NCI-H1436 (cell line): ENCODE data around the gene TIAM1.

Experiments
- DNase-seq: peaks from one replicate; lab custom pipeline; 2025; lab: John Stamatoyannopoulos, UW

The TIAM1 gene

DNA sequence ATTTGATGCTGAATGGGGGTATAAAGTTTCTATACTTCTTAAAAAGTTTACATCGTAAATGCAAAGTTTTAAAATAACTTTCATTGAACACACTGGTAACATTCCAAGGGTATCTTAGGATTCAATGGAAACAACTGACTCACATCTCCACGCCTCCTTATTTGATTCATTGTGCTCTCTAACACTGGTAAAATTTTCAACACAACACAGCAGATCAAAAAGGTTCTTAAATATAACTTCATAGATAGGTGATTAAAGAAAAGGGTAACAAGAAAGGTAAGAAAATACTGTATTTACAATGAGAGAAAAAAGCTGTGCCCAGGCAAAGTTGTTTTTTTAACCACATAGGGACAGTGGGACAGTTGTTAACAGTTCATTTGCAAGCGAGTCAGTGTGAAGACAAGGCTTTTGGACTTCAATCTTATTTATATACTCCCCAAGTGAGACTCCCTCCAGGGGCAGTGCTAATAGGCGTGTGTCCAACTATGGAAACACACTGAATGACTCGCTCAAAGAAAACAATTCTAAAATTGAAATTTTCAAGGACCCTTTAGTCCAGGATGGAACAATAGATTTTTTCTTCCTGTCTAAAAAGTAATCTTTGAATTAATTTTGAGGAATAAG is 140.5 kb downstream of the TIAM1 start:
- DNase-seq: no peak

DNA sequence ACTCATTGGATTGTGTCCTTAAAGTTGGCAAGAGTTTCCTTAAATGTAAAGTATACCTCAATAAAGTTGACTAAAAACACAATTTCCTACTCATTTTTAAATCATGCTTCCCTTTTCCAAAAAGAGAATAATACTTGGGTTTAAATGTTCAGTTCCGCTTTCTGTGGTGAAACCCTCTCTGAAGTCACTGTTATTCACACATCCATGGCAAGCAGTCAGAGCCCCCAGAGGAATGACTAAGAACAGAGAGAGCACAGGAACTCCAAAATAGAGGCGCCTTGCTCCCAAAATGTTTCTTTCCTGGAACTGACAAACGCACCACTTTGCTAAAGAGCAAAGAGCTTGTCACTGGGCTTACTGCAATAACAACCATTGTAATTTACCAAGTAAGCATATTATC is 142.5 kb downstream of the TIAM1 start:
- no peak for DNase-seq

DNA sequence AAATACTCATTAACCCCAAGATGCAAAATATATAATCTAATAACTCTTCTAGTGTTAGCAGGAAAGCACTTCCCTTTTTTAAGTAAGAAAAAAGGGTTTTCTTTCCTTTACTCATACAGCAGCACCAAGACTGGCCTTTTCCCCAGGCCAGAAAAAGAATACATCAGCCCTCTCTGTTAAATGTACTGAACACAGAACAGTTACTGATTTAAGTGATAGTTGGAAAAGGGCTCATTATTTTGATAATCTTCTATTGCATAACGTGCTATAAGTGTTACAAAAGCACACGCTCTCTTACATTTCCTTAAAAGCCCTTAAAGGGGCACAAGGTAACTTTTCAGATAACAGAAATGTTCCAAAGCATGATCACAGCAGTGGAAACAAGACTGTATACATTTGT is 142.9 kb downstream of the TIAM1 start:
- DNase-seq: no peak

DNA sequence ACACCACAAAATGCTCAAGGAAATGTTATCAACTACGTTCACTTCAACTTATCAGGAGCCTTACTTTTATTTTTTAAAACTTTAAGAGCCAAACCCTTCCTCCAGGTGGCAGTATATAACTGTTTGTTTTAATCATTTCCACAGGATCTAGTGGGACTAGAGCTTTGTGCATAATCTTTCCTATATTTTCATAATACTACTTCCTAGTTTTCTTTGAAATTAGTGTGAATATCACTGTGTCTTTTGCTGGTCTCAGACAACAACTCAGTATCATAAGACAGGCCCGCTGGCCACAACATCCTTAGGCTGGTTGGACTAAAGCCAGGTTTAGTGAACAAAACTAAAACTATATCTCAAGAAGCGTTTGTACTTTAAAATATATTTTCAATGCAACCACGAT is 145.5 kb downstream of the TIAM1 start:
- DNase-seq: peak; percentile 43

DNA sequence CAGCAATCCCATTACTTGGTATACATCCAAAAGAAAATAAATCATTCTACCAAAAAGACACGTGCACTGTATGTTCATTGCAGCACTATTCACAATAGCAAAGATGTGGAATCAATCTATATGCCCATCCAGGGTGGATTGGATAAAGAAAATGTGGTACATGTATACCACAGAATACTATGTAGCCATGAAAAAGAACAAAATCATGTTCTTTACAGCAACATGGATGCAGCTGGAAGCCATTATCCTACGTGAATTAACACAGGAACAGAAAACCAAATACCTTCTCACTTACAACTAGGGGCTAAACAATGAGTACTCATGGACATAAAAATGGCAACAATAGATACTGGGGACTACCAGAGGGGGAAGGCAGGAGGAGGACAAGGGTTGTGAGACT is 147.3 kb downstream of the TIAM1 start:
- DNase-seq: no peak

DNA sequence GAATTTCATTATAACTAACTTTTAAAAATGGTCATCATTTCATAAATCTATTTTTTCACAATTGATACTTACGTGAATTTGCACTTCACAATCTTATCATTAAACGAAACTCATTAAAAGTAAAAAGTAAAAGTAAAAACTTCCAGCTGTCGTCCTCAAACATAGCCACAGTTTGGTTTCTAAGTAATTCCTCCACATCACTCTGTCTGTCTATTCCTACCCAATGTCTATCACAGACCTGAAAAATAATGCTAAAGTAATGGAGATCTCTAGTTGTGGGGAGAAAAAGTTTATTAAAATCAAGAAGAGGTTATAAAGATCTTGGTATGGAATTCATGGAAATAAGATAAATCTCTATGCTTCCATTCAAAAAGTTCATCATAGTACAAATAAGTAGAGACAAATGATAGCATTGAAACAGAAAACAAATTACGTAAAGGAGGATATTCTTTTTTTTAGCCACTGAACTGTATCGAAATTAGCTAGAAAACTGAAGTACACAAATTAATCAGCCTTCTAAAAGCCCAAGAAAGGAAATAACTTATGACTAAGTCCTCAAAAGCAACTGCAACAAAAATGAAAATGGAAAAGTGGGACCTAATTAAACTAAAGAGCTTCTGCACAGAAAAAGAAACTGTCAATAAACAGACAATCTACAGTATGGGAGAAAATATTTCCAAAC is 148.6 kb downstream of the TIAM1 start:
- DNase-seq: no peak

DNA sequence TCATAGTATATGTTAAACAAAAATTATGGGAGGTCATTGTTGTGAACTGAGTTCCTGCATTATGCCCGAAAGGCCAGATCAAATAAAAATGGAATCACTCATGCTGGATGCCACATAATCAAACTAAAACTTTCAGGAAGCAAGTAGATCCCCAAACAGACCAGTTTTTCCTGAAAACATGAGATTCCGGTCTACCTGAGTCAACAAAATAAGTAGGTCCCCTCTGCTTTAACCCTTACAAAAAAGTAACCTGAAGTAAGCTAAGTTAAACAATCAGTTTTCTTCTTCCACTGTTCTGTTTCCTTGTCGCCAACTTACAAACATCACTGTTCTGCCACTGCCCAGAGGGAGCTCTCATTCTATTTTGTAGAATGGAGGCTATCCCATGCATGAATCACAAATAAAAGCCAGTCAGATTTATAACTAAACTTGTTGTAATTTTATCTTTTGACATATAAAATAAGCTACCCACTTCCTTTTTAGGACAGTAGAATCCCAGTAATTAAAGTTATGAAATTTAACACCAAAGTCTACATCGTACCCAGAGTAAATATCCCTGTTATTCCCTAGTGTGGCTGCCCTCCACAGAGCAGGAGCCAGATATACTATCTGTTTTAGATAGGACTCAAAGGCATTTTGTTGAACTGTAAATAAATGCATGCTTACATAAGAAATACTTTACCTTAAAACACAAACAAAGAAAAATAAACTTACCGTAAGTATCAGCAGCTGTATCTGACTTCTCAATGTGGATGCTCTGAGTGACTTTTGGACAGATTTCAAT is 149.4 kb downstream of the TIAM1 start:
- DNase-seq: no peak

DNA sequence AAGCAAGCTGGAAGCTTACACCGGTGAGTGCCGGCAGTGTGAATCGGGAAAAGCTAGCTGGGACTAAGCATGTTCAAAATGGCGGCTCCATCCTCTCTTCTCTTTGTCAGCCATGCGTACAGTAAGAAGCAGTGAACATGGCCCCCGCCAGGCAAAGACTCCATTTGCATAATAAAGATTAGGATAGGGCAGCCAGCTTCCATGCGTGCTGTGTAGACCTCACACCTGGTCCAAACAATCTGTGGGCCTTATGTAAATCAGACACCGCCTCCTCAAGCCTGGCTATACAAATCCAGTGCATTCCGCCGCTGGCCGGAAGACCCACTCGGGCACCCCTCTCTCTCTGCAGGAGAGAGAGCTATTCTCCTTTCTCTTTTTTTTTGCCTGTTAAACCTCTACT is 150.3 kb downstream of the TIAM1 start:
- DNase-seq: no peak

DNA sequence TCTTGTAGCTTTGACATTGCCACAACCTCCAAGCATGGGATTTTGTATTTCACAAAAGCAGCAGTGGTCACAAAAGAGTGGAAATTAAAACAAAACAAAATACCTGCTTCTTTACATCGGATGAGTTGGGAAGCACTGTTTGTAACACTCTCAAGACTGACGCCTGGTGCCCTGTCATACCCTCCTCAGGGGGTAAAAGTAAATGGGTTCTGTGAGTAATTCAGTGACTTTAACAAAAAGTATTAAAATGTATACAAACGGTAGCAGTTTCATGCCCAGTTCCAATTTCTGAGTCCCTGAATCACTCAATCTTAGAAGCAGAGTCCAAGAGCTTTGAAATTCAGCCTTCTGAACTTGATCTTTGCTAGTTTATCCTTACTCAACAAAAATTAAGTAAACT is 152.5 kb downstream of the TIAM1 start:
- no peak for DNase-seq

DNA sequence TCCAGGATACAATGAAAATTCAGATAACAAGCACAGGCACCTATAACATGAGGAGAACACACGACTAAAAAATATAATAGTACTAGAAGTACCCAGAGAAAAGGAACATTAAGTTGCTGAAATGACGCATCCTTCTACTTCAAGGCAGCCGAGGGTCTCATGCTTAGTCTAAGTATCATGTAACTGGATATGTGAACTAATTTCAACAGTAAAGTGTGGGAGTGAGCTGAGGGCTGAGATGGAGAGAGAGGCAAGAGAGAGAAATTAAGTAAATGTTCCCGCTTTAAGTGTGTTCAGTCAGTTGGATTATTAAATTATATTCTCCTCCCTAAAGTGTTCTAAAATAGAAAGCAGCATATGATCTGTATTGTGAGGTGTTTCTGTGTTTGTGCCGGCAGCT is 153.5 kb downstream of the TIAM1 start:
- no peak for DNase-seq

DNA sequence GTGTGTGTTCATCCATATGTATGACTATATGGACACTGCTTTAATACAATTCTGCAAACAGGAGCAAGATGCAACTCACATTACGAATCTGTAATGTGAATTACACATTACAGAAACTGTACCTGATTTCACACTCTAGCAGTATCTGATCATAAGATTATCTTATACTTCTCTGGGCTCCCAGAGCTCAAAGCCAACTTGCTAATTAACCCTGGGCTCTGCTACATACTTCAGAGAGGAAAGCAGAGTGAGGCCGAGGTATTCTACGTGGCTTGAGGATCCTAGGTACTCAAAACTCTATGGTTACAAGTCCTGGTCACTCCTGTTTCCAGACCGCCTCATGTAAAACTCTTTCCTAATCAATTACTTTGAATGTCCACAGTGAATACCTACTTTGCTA is 156.6 kb downstream of the TIAM1 start:
- DNase-seq: no peak

DNA sequence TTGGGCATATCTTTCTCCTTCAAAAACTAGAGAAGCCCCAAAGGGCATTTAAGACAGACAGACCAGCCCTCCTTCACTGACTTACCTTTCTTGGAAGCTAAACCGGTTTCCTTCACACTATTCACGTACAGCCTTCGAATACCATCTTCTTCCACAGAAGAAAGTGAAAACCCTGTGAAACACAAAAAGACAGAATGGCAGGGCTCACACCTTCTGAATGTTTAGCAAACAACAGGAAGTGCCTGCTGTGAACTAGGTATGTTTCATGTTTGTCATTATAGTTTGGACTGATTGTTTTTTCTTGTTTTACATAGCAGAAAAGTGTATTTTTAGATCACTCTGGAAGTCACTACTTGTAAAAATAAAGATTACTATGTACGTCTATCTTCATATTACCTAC is 157.1 kb downstream of the TIAM1 start:
- no peak for DNase-seq

DNA sequence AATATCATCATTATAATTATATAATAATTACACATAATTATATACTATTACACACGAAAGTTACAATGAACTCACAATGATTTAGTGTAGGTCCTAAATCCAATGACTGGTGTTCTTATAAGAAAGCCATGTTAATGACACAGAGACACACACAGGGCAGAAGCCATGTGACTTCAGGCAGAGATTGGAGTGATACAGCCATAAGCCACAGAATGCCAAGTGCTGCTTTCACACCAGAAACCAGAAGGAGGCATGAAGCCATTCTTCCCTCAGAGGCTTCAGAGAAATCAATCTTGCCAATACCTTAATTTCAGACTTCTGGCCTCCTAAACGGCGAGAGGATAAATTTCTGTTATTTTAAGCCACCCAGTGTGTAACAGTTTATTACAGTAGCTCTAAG is 158.4 kb downstream of the TIAM1 start:
- DNase-seq: no peak

DNA sequence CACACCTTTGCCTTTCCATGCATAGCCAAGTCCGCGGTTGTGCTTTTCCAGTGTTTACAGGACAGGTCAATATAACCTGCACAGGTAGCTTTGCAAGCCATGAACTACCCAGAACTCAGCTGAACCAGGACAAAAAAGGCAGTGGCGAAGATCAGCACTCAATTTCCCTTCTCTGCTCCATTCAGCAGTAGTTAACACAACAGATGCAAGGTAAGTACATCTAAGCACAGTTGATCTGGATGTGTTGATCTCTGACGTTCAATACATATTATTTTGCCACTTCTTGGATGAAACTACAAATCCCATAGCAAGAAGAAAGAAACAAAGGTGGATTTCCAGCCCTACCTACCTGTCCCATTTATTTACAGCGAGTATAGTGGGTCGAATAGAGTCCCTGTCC is 159.2 kb downstream of the TIAM1 start:
- DNase-seq: no peak

DNA sequence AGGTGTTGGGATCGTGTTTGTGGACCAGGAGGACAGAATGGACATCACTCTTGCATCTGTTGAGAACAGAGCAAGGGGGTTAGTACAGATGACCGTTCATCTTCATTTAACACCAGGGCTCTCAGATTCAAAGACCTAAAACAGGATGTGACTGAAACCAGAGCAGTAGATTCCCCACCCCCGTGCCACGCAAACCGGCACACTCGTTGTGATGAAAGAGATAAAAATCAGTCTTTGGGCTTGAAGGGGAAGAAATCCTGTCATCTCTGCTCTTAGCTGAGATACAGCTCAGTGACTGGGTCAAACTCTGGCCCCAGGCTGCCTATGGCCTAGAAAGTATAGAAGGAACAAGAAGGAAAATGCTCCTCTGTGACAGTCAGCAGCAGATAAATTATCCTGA is 159.6 kb downstream of the TIAM1 start:
- DNase-seq: no peak

DNA sequence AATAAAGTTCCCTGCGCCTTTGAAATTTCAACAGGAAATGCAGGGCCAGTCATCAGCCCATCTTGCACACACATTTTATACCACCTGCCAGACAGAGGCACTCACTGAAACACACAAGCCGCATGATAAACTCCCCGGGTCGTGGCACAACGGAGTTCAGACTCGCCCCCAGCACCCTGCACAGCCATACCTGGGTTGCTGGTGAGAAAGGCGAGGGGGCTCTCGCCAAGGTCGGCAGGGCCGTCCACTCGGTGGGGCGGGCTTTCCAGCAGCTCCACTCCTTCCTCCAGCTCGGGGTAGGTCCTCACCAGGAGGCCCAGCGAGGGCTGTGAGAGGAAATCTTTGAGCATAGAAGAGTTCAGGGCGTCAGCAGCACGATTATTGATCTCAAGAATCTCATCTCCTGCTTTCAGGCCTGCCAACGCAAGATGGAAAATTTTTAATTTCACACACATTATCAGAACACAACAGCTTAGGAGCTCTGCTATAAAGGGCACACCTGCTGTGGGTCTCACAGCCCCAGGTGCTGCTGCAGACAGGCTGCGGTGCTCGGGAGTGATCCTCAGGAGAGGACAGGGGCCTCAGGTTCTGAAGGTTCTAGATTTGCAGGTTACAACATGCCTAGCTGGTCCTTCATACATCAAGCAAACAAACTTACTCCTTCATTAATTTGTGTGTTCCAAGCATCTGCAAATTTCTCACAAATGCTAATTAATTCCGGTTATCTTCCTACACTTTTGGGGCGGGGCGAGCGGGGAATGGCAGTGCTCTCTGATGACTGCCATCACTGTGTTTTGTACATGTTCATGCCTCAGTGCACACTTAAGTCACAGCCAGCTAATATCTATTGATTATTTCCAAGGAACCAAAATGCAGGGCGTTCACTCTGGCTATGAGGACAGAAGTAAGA is 161.6 kb downstream of the TIAM1 start:
- DNase-seq: no peak

DNA sequence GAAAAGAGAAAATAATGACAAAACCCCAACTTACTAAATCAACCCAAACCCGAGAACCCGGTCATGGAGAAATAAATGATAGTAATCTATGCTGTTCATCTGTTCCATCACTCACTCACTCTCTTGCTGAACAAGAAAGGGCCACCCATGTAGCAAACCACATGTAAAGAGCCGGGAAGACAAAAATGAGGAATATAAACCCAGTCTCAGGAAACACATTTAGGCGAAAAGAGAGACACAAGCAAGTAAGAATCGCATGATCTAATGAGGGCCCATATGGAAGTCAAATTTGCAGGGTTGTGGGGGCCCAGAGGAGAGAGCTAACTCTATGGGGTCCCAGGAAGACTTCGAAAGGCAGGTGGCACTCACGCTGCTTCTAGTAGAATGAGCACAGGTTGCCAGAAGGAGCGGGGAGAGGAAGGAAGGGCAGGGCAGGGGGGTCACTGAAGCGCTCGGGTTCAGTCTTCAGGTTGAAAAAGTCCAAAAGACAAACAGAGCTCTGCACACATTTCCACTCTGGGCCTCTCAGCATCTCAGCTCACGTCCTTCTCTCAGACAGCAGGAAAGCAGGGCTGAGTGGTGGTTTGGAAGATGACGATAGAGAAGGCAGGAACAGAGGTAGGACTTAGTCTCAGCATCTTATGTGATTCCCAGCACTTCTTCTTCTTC is 162.8 kb downstream of the TIAM1 start:
- DNase-seq: no peak

DNA sequence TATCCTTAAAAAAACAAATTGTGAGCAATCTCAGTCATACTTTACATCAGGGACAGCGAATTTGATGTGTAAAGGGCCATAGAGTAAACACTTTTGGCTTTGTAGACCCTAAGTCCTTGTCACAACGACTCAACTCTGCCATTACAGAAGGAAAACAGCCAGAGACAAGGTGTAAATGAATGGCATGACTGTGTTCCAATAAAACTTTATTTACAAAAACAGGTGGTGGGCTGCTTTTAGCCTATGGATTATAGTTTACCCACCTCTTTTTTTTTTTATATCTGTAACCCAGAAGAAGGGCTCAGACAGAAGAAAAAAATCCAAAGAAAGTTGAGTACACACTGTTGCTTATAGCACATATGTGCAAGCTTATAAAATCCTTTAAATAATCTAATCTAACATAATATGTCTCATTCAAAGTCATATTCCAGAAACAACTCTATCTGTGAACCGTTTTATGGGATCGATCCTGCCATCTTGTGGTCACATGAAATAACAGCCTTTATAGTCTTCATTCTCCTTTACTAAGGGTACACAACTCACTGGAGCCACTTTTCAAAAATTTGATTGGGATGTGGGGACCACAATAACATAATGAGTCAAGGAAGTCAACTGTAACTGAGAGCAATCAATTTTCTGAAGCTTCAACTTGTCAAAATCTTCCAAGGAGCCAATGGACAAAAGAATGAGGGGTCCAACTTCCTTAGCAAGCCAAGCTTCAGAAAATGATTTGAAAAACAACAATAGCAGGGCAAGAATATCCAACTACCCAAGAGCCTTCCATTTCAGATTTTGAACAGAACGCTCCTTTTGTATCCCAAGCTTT is 163.6 kb downstream of the TIAM1 start:
- DNase-seq: peak; percentile 9

DNA sequence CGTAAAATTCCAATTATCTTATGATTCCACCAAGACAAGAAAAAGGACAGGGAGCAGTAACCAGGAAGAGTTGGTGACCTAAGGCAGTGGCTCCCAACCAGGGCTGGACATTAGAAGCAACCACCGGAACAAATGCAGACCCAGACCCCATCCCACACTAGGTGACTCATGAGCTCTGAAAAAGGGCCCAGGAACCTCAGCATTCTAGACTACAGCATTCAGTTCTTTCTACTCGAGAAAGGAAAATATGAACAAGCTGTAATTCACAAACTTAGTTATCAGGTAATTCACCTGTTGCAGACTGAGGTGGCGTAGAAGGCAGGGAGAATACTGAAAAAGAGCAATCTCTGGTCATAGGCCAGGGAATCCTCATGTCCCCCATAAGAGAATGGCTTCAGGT is 167.3 kb downstream of the TIAM1 start:
- no peak for DNase-seq

DNA sequence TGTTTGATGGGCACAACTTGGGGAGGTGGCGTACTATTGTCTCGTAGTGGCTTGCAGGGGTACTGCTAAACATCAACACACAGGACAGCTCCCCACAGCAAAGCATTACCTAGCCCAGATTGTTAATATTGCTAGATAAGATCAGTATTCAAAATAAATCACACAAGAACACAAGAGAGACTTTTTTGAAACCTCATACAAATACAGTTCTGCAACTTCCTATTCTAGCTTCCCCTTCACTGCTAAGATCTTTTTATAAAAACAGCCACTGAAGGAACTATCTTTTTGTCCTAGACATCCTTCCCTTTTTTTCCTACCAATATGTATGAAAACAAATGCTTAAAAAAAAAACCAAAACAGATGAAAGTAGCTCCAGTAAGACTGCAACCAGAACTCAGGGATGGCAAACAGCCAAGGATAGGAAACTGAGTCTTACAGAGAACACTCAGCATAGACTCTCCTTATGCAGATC is 167.9 kb downstream of the TIAM1 start:
- no peak for DNase-seq
